ENCODE measurements around the gene IFNAR2.

IFNAR2 gene

GRCh38 chr21:33229784-33230544 is at the start of gene IFNAR2:
Gene IFNAR2, plus strand, starts transcription at chr21:33229938. Its CDS starts 11,985 bp downstream, at chr21:33241923.
- Histone ChIP-seq H3K27ac (ENCODE audit: low read length) (peak within 1 kb of the TSS; percentile 64), H3K27me3 (ENCODE audit: low read depth, low read length) (no peaks in the 10 kb centered on the region), H2AFZ (ENCODE audit: low read depth, low read length) (peak within 1 kb of the TSS; percentile 69), H4K20me1 (ENCODE audit: insufficient read depth, low read length) (peaks cover 19% of the 10 kb centered on the region), H3K79me2 (ENCODE audit: low read length) (peaks cover 51% of the 10 kb centered on the region), H3K4me2 (ENCODE audit: low read length) (peak within 1 kb of the TSS; percentile 89), H3K4me3 (ENCODE audit: low read length) (peak within 1 kb of the TSS; percentile 92), H3K36me3 (replicated peaks; ENCODE audit: low read depth, low read length) (peaks cover 10% of the 10 kb centered on the region), H3K9ac (ENCODE audit: low read length) (peak within 1 kb of the TSS; percentile 87), H3K4me1 (ENCODE audit: low read length) (peaks cover 32% of the 10 kb centered on the region), H3K9me3 (ENCODE audit: insufficient read depth, low read length) (no peaks in the 10 kb centered on the region)
- TF ChIP-seq CTCF (IDR thresholded peaks at IDR 0.05; ENCODE audit: low read depth, low read length) (no peak), EZH2phosphoT487 (IDR thresholded peaks at IDR 0.05; ENCODE audit: low read depth) (no peak)

GRCh38 chr21:33185852-33186251 is 43.9 kb upstream of the IFNAR2 start:
- Histone ChIP-seq H3K9ac (ENCODE audit: low read length) (no peak overlapping the region), H3K36me3 (replicated peaks; ENCODE audit: low read depth, low read length) (no peaks in the 10 kb centered on the region), H4K20me1 (ENCODE audit: insufficient read depth, low read length) (no peaks in the 10 kb centered on the region), H3K27me3 (ENCODE audit: low read depth, low read length) (peaks cover 31% of the 10 kb centered on the region), H3K4me2 (ENCODE audit: low read length) (no peak overlapping the region), H3K79me2 (ENCODE audit: low read length) (no peaks in the 10 kb centered on the region), H2AFZ (ENCODE audit: low read depth, low read length) (no peak overlapping the region), H3K4me3 (ENCODE audit: low read length) (no peak overlapping the region), H3K9me3 (ENCODE audit: insufficient read depth, low read length) (no peaks in the 10 kb centered on the region), H3K4me1 (ENCODE audit: low read length) (peaks cover 10% of the 10 kb centered on the region), H3K27ac (ENCODE audit: low read length) (no peak overlapping the region)
- no peak for TF ChIP-seq EZH2phosphoT487 (IDR thresholded peaks at IDR 0.05; ENCODE audit: low read depth)
- TF ChIP-seq CTCF (IDR thresholded peaks at IDR 0.05; ENCODE audit: low read depth, low read length) = no peak

- TF ChIP-seq EZH2phosphoT487 (IDR thresholded peaks at IDR 0.05; ENCODE audit: low read depth) (no peak), CTCF (IDR thresholded peaks at IDR 0.05; ENCODE audit: low read depth, low read length) (no peak)
- no peak overlapping the region for H3K27ac ChIP-seq (ENCODE audit: low read length)
- no peak overlapping the region for H3K4me3 ChIP-seq (ENCODE audit: low read length)
These were observed 42.5 kb upstream of the IFNAR2 start for GRCh38 chr21:33187276-33187675.

DNA sequence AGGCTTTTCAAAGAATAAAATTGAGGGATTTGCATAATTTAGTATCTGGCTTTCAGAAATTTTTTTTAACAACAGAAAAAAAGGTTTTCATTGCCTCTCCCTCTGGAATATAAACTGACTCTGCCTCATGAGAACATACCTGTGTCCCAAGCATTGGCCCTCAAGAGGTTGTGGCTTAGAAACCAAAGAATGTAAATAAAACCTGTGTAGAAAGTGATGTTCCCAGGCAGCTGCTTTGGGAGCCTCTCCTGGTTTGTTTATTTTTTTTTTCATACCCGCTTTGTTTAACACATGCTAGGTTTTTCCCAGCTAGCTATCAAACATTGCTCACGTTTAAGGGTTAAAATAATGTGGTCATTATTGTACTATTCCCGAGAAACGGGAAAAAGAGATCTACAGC is 40.5 kb upstream of the IFNAR2 start:
- Histone ChIP-seq H2AFZ (ENCODE audit: low read depth, low read length) (no peak overlapping the region), H3K36me3 (replicated peaks; ENCODE audit: low read depth, low read length) (no peaks in the 10 kb centered on the region), H3K9me3 (ENCODE audit: insufficient read depth, low read length) (no peaks in the 10 kb centered on the region), H3K4me2 (ENCODE audit: low read length) (peak overlapping the region; percentile 6; the same call in 1 of the 2 replicates), H3K9ac (ENCODE audit: low read length) (no peak overlapping the region), H3K27me3 (ENCODE audit: low read depth, low read length) (peaks cover 34% of the 10 kb centered on the region), H3K4me1 (ENCODE audit: low read length) (peaks cover 10% of the 10 kb centered on the region), H3K4me3 (ENCODE audit: low read length) (no peak overlapping the region), H3K27ac (ENCODE audit: low read length) (no peak overlapping the region), H4K20me1 (ENCODE audit: insufficient read depth, low read length) (no peaks in the 10 kb centered on the region), H3K79me2 (ENCODE audit: low read length) (no peaks in the 10 kb centered on the region)
- no peak for TF ChIP-seq EZH2phosphoT487 (IDR thresholded peaks at IDR 0.05; ENCODE audit: low read depth)
- no peak for TF ChIP-seq CTCF (IDR thresholded peaks at IDR 0.05; ENCODE audit: low read depth, low read length)

More at GRCh38 chr21:33187276-33187675, 42.5 kb upstream of the IFNAR2 start:
- Histone ChIP-seq H3K4me2 (ENCODE audit: low read length) (no peak overlapping the region), H3K27me3 (ENCODE audit: low read depth, low read length) (peaks cover 37% of the 10 kb centered on the region), H3K4me1 (ENCODE audit: low read length) (peaks cover 10% of the 10 kb centered on the region), H3K36me3 (replicated peaks; ENCODE audit: low read depth, low read length) (no peaks in the 10 kb centered on the region), H2AFZ (ENCODE audit: low read depth, low read length) (no peak overlapping the region), H3K79me2 (ENCODE audit: low read length) (no peaks in the 10 kb centered on the region), H4K20me1 (ENCODE audit: insufficient read depth, low read length) (no peaks in the 10 kb centered on the region), H3K9me3 (ENCODE audit: insufficient read depth, low read length) (no peaks in the 10 kb centered on the region), H3K9ac (ENCODE audit: low read length) (no peak overlapping the region)

Measured in OCI-LY3 (cell line).